ENCODE results near the gene RAB11FIP2. TPM values are rescaled to one million over a fixed set of nuclear protein-coding genes. Genes with fewer than 3 reads are reported as not detected.
"Not testable (repeated sequence)": the region's sequence is repeated elsewhere in the genome, so short reads cannot be mapped to it uniquely, and the experiment has no call there.

Gene RAB11FIP2
- total and polyA plus RNA-seq, 2 experiments from 2014 or later: 9.0 to 13.0 TPM

DNA sequence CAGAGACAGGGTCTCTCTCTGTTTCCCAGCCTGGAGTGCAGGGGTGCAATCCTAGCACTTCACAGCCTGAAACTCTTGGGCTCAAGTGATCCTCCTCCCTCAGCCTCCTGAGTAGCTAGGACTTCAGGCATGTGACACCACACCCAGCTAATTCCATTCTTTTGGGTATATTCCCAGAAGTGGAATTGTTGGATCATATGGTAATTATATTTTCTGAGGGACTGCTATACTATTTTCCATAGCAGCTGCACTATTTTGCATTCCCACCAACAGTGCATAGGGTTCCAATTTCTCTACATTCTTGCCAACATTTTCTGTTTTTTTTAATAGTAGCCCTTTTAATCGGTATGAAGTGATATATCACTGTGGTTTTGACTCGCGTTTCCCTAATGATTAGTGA lies 30.0 kb upstream of the RAB11FIP2 start:
- in situ Hi-C loops (cut with MboI): no loop called here
- Histone ChIP-seq H3K27ac (no peak overlapping the region), H4K20me1 (ENCODE audit: insufficient read depth) (no peaks in the 10 kb centered on the region), H3K4me2 (ENCODE audit: unreplicated experiment) (no peak overlapping the region), H3K9me2 (ENCODE audit: insufficient read depth) (no peaks in the 10 kb centered on the region), H3K27me3 (replicated peaks; ENCODE audit: insufficient read depth) (no peaks in the 10 kb centered on the region), H2AFZ (no peak overlapping the region), H3F3A (ENCODE audit: insufficient read depth) (no peaks in the 10 kb centered on the region), H3K79me2 (ENCODE audit: insufficient read depth) (no peaks in the 10 kb centered on the region), H3K9me3 (ENCODE audit: low read depth) (no peaks in the 10 kb centered on the region), H3K4me1 (ENCODE audit: insufficient read depth) (no peaks in the 10 kb centered on the region), H3K9ac (no peak overlapping the region), H3K36me3 (ENCODE audit: low read depth) (no peaks in the 10 kb centered on the region), H3K4me3 (no peak overlapping the region)
- no peak for TF ChIP-seq EZH2 (IDR thresholded peaks at IDR 0.05; ENCODE audit: insufficient read depth, poor library complexity, severe bottlenecking)
- TF ChIP-seq EZH2phosphoT487 (IDR thresholded peaks at IDR 0.05; ENCODE audit: insufficient read depth, low read depth): no peak
- WGBS, 2 experiments (ENCODE audit: low coverage in 1 of 2, low lambda C conversion rate in 2 of 2, missing lambda C conversion rate in 2 of 2): 52 to 59% methylated on average over 3 of the region's 3 CpGs
- no peak for DNase-seq

DNA sequence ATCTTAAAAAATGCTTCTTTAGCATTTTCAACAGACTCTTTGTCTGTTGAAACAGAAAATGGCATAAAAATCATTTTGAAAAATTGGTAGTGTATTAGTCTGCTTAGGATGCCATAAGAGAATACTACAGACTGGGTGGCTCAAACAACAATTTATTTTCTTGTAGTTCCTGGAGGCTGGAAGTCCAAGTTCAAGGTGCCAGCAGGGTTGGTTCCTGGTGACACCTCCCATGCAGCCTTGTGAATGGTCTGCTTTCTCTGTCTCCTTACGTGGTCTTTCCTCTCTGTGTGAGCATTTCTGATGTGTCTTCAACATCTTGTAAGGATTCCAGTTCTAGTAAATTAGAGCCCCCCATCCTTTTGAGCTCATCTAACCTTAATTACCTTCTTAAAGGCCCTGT lies 26.1 kb upstream of the RAB11FIP2 start:
- no peak for TF ChIP-seq EZH2phosphoT487 (IDR thresholded peaks at IDR 0.05; ENCODE audit: insufficient read depth, low read depth)
- TF ChIP-seq EZH2 (IDR thresholded peaks at IDR 0.05; ENCODE audit: insufficient read depth, poor library complexity, severe bottlenecking): no peak
- Histone ChIP-seq H3K9ac (no peak overlapping the region), H3K27me3 (replicated peaks; ENCODE audit: insufficient read depth) (no peaks in the 10 kb centered on the region), H2AFZ (no peak overlapping the region), H3K27ac (no peak overlapping the region), H3F3A (ENCODE audit: insufficient read depth) (no peaks in the 10 kb centered on the region), H3K9me2 (ENCODE audit: insufficient read depth) (no peaks in the 10 kb centered on the region), H3K4me3 (no peak overlapping the region), H4K20me1 (ENCODE audit: insufficient read depth) (no peaks in the 10 kb centered on the region), H3K79me2 (ENCODE audit: insufficient read depth) (no peaks in the 10 kb centered on the region), H3K36me3 (ENCODE audit: low read depth) (no peaks in the 10 kb centered on the region), H3K4me1 (ENCODE audit: insufficient read depth) (no peaks in the 10 kb centered on the region), H3K9me3 (ENCODE audit: low read depth) (no peaks in the 10 kb centered on the region), H3K4me2 (ENCODE audit: unreplicated experiment) (no peak overlapping the region)
- in situ Hi-C loops (cut with MboI): no loop called here
- no peak for DNase-seq
- 35 to 37% methylated on average over 1 of the region's 1 CpG for WGBS, 2 experiments (ENCODE audit: low coverage in 1 of 2, low lambda C conversion rate in 2 of 2, missing lambda C conversion rate in 2 of 2)

DNA sequence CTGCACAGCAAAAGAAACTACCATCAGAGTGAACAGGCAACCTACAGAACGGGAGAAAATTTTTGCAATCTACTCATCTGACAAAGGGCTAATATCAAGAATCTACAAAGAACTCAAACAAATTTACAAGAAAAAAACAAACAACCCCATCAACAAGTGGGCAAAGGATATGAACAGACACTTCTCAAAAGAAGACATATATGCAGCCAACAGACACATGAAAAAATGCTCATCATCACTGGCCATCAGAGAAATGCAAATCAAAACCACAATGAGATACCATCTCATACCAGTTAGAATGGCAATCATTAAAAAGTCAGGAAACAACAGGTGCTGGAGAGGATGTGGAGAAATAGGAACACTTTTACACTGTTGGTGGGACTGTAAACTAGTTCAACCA lies 20.6 kb upstream of the RAB11FIP2 start:
- H3K27me3 ChIP-seq (replicated peaks; ENCODE audit: insufficient read depth); H3K36me3 ChIP-seq (ENCODE audit: low read depth); H3K9ac ChIP-seq; H3K79me2 ChIP-seq (ENCODE audit: insufficient read depth); DNase-seq; H3K9me2 ChIP-seq (ENCODE audit: insufficient read depth); H4K20me1 ChIP-seq (ENCODE audit: insufficient read depth); H3K4me2 ChIP-seq (ENCODE audit: unreplicated experiment); H3F3A ChIP-seq (ENCODE audit: insufficient read depth); H3K4me3 ChIP-seq; in situ Hi-C loops (cut with MboI); H3K9me3 ChIP-seq (ENCODE audit: low read depth); H2AFZ ChIP-seq; H3K4me1 ChIP-seq (ENCODE audit: insufficient read depth); H3K27ac ChIP-seq: not testable (repeated sequence)
- 38 to 60% methylated on average over 1 of the region's 1 CpG for WGBS, 2 experiments (ENCODE audit: low coverage in 1 of 2, low lambda C conversion rate in 2 of 2, missing lambda C conversion rate in 2 of 2)

DNA sequence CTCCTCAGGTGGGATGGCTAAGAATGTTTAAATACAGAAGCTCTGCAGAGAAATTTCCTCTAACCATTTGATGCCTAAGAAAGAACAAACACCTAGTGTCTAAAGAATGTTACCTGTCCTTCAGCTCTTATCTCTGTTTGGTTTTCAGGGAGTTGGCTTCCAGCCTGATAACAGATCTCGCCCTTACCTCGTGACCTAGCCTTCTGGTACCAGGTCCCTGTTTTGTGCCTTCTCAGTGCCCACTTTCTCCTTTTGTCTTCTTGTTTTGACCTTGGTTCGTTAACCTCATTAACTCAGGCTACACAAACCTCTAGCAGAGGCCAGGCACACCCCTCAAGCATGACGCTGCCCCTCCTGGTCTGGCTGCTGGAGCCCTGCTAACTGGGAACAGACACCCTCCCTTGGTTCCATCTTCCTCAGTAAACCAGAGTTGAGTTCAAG lies 16.1 kb upstream of the RAB11FIP2 start:
- Histone ChIP-seq H3K27ac (no peak overlapping the region), H3K4me1 (ENCODE audit: insufficient read depth) (no peaks in the 10 kb centered on the region), H3K9me3 (ENCODE audit: low read depth) (no peaks in the 10 kb centered on the region), H3K4me2 (ENCODE audit: unreplicated experiment) (no peak overlapping the region), H2AFZ (no peak overlapping the region), H3K9ac (no peak overlapping the region), H3F3A (ENCODE audit: insufficient read depth) (no peaks in the 10 kb centered on the region), H3K9me2 (ENCODE audit: insufficient read depth) (no peaks in the 10 kb centered on the region), H3K36me3 (ENCODE audit: low read depth) (no peaks in the 10 kb centered on the region), H3K79me2 (ENCODE audit: insufficient read depth) (no peaks in the 10 kb centered on the region), H3K27me3 (replicated peaks; ENCODE audit: insufficient read depth) (no peaks in the 10 kb centered on the region), H3K4me3 (no peak overlapping the region), H4K20me1 (ENCODE audit: insufficient read depth) (no peaks in the 10 kb centered on the region)
- DNase-seq: no peak
- in situ Hi-C loops (cut with MboI): no loop called here
- 84 to 86% methylated on average over 4 of the region's 4 CpGs for WGBS, 2 experiments (ENCODE audit: low coverage in 1 of 2, low lambda C conversion rate in 2 of 2, missing lambda C conversion rate in 2 of 2)
- no peak for TF ChIP-seq EZH2phosphoT487 (IDR thresholded peaks at IDR 0.05; ENCODE audit: insufficient read depth, low read depth)
- TF ChIP-seq EZH2 (IDR thresholded peaks at IDR 0.05; ENCODE audit: insufficient read depth, poor library complexity, severe bottlenecking): no peak

DNA sequence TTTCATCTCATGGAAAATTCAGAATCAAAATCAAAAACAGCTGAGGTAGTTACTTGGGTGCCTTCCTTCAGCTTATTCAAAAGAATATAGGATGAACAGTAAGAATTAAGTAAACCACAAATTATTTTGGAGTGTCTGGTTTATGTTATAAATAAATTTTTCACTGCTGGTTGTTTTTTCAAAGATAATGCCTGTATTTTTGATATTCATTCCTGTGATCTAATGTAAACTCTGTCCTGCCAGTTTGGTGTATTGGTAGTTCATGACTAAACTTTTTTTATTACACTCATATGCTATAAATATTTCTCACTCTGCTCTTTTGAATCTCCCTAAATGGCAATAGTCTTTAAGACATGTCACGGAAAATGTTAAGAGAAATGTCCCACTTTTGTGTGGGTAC lies 11.6 kb upstream of the RAB11FIP2 start:
- no peak overlapping the region for H3K4me3 ChIP-seq
- no peak overlapping the region for H3K4me2 ChIP-seq (ENCODE audit: unreplicated experiment)
- TF ChIP-seq EZH2 (IDR thresholded peaks at IDR 0.05; ENCODE audit: insufficient read depth, poor library complexity, severe bottlenecking) (no peak), EZH2phosphoT487 (IDR thresholded peaks at IDR 0.05; ENCODE audit: insufficient read depth, low read depth) (no peak)
- in situ Hi-C loops (cut with MboI): no loop called here
- H3F3A ChIP-seq (ENCODE audit: insufficient read depth): no peaks in the 10 kb centered on the region
- no peaks in the 10 kb centered on the region for H3K9me2 ChIP-seq (ENCODE audit: insufficient read depth)
- no peaks in the 10 kb centered on the region for H3K9me3 ChIP-seq (ENCODE audit: low read depth)
- no peaks in the 10 kb centered on the region for H3K4me1 ChIP-seq (ENCODE audit: insufficient read depth)
- H2AFZ ChIP-seq: no peak overlapping the region
- no peaks in the 10 kb centered on the region for H3K36me3 ChIP-seq (ENCODE audit: low read depth)
- no peaks in the 10 kb centered on the region for H4K20me1 ChIP-seq (ENCODE audit: insufficient read depth)
- no peaks in the 10 kb centered on the region for H3K27me3 ChIP-seq (replicated peaks; ENCODE audit: insufficient read depth)
- 96 to 100% methylated on average over 1 of the region's 1 CpG for WGBS, 2 experiments (ENCODE audit: low coverage in 1 of 2, low lambda C conversion rate in 2 of 2, missing lambda C conversion rate in 2 of 2)
- H3K9ac ChIP-seq: no peak overlapping the region
- H3K79me2 ChIP-seq (ENCODE audit: insufficient read depth): no peaks in the 10 kb centered on the region
- no peak for DNase-seq
- no peak overlapping the region for H3K27ac ChIP-seq

All from GM23248 (cell line).